Measurements from ENCODE around the gene INHBB. TPM values are rescaled to one million over a fixed set of nuclear protein-coding genes. Genes with fewer than 3 reads are reported as not detected.

Gene INHBB
- 20.3 to 31.5 TPM (median 23.1 TPM) in 5 replicates for total RNA-seq (2022; extraction: Qiagen RNA extraction; ENCODE audit: low read depth)

GRCh38 chr2:120346026-120346666 lies at the start of gene INHBB:
TSS of gene INHBB (plus strand) at chr2:120346136. CDS start at chr2:120346189, 53 bp downstream.

Other genes with a start within 250 kb of the INHBB start
- gene TMEM185B, start 122.7 kb upstream of the INHBB start, total RNA-seq (2022; extraction: Qiagen RNA extraction; ENCODE audit: low read depth), result 43.5 to 48.5 TPM (median 47.0 TPM) in 5 replicates
- 57.9 to 75.3 TPM (median 71.1 TPM) in 5 replicates for gene RALB, start 93.3 kb upstream of the INHBB start, total RNA-seq (2022; extraction: Qiagen RNA extraction; ENCODE audit: low read depth)

All from A549 treated with GW870086 at 1 μM for 4 hours (cell line).